ENCODE data around the gene MAN2A1. TPM values are rescaled to one million over a fixed set of nuclear protein-coding genes. Genes with fewer than 3 reads are reported as not detected.

The MAN2A1 gene
- total and polyA plus RNA-seq, 2 experiments from 2014 or later, result 32.5 to 129 TPM

DNA sequence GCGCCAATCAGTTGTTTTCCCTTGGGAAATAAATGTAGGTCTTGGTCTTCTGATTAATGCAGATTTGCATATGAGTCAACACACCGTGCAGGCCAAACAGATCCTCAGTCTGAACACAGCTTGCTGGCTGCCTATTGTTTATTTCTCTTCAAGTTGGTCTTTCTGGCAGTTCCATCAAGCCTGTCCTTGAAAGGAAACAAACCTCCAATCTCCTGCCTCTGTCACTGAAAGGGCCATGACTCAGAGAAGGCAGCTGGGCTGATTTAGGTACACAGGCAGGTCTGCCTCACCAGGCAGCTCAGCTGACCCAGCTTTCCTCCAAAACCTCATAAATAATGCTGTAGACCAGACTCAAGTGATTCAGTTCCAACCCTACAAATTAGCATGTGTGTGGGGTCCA is 175.9 kb downstream of the MAN2A1 start:
- Histone ChIP-seq H4K20me1 (replicated peaks; ENCODE audit: insufficient read depth) (no peaks in the 10 kb centered on the region), H3K4me3 (no peak overlapping the region), H3K27ac (ENCODE audit: low read depth) (no peak overlapping the region), H3K4me1 (ENCODE audit: insufficient read depth) (peaks cover 14% of the 10 kb centered on the region), H3F3A (replicated peaks; ENCODE audit: low read depth) (no peaks in the 10 kb centered on the region), H3K4me2 (no peak overlapping the region), H3K27me3 (ENCODE audit: insufficient read depth) (no peaks in the 10 kb centered on the region), H3K36me3 (ENCODE audit: insufficient read depth) (0 out of 2 replicates have a peak, but pooled peaks cover 5% of the 10 kb centered on the region), H3K9me2 (ENCODE audit: insufficient read depth) (no peaks in the 10 kb centered on the region), H2AFZ (no peak overlapping the region), H3K79me2 (replicated peaks; ENCODE audit: insufficient read depth) (no peaks in the 10 kb centered on the region)
- TF ChIP-seq, protein P1, sequence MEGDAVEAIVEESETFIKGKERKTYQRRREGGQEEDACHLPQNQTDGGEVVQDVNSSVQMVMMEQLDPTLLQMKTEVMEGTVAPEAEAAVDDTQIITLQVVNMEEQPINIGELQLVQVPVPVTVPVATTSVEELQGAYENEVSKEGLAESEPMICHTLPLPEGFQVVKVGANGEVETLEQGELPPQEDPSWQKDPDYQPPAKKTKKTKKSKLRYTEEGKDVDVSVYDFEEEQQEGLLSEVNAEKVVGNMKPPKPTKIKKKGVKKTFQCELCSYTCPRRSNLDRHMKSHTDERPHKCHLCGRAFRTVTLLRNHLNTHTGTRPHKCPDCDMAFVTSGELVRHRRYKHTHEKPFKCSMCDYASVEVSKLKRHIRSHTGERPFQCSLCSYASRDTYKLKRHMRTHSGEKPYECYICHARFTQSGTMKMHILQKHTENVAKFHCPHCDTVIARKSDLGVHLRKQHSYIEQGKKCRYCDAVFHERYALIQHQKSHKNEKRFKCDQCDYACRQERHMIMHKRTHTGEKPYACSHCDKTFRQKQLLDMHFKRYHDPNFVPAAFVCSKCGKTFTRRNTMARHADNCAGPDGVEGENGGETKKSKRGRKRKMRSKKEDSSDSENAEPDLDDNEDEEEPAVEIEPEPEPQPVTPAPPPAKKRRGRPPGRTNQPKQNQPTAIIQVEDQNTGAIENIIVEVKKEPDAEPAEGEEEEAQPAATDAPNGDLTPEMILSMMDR (conservative IDR thresholded peaks at IDR 0.05; ENCODE audit: low read depth in 2 of 2), result no peak
- TF ChIP-seq, protein P2, sequence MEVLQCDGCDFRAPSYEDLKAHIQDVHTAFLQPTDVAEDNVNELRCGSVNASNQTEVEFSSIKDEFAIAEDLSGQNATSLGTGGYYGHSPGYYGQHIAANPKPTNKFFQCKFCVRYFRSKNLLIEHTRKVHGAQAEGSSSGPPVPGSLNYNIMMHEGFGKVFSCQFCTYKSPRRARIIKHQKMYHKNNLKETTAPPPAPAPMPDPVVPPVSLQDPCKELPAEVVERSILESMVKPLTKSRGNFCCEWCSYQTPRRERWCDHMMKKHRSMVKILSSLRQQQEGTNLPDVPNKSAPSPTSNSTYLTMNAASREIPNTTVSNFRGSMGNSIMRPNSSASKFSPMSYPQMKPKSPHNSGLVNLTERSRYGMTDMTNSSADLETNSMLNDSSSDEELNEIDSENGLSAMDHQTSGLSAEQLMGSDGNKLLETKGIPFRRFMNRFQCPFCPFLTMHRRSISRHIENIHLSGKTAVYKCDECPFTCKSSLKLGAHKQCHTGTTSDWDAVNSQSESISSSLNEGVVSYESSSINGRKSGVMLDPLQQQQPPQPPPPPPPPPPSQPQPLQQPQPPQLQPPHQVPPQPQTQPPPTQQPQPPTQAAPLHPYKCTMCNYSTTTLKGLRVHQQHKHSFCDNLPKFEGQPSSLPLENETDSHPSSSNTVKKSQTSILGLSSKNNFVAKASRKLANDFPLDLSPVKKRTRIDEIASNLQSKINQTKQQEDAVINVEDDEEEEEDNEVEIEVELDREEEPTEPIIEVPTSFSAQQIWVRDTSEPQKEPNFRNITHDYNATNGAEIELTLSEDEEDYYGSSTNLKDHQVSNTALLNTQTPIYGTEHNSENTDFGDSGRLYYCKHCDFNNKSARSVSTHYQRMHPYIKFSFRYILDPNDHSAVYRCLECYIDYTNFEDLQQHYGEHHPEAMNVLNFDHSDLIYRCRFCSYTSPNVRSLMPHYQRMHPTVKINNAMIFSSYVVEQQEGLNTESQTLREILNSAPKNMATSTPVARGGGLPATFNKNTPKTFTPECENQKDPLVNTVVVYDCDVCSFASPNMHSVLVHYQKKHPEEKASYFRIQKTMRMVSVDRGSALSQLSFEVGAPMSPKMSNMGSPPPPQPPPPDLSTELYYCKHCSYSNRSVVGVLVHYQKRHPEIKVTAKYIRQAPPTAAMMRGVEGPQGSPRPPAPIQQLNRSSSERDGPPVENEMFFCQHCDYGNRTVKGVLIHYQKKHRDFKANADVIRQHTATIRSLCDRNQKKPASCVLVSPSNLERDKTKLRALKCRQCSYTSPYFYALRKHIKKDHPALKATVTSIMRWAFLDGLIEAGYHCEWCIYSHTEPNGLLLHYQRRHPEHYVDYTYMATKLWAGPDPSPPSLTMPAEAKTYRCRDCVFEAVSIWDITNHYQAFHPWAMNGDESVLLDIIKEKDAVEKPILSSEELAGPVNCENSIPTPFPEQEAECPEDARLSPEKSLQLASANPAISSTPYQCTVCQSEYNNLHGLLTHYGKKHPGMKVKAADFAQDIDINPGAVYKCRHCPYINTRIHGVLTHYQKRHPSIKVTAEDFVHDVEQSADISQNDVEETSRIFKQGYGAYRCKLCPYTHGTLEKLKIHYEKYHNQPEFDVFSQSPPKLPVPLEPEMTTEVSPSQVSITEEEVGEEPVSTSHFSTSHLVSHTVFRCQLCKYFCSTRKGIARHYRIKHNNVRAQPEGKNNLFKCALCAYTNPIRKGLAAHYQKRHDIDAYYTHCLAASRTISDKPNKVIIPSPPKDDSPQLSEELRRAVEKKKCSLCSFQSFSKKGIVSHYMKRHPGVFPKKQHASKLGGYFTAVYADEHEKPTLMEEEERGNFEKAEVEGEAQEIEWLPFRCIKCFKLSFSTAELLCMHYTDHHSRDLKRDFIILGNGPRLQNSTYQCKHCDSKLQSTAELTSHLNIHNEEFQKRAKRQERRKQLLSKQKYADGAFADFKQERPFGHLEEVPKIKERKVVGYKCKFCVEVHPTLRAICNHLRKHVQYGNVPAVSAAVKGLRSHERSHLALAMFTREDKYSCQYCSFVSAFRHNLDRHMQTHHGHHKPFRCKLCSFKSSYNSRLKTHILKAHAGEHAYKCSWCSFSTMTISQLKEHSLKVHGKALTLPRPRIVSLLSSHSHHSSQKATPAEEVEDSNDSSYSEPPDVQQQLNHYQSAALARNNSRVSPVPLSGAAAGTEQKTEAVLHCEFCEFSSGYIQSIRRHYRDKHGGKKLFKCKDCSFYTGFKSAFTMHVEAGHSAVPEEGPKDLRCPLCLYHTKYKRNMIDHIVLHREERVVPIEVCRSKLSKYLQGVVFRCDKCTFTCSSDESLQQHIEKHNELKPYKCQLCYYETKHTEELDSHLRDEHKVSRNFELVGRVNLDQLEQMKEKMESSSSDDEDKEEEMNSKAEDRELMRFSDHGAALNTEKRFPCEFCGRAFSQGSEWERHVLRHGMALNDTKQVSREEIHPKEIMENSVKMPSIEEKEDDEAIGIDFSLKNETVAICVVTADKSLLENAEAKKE (CRISPR knock-in tag; IDR thresholded peaks at IDR 0.05), result no peak
- TF ChIP-seq CREB1 (CRISPR knock-in tag; IDR thresholded peaks at IDR 0.05; ENCODE audit: low read depth) (no peak), ZNF331 (CRISPR knock-in tag; IDR thresholded peaks at IDR 0.05; ENCODE audit: low read depth) (no peak), EZH2phosphoT487 (IDR thresholded peaks at IDR 0.05; ENCODE audit: unreplicated experiment) (no peak)
- Mint-ChIP-seq H3K27ac (peak overlapping the region; percentile 69; the same call in 1 of the 2 replicates), H3K4me3 (no peak overlapping the region), H3K27me3 (ENCODE audit: insufficient read depth, low read depth, poor library complexity) (no peaks in the 10 kb centered on the region), H3K4me1 (peaks cover 22% of the 10 kb centered on the region; the same call in 2 of the 3 replicates), H3K9me3 (no peaks in the 10 kb centered on the region), H3K36me3 (ENCODE audit: low read depth) (peaks cover 42% of the 10 kb centered on the region)
- DNase-seq (ENCODE audit: low spot score) (no peak), ATAC-seq (no peak)
